PC-3 (cell line): Measurements from ENCODE around the gene VGLL1. TPM values are rescaled to one million over a fixed set of nuclear protein-coding genes. Genes with fewer than 3 reads are reported as not detected.

Experiments
- ATAC-seq: fragments of 200-7000 bp; cut with Tn5 transposase; 2 replicates; pipeline ENCODE4 v1.9.1; 2020; ENCODE audit warnings: mild to moderate bottlenecking, moderate library complexity
- BruUV-seq: library from RNA; stranded (reverse); fragments of 400-500 nt; replicated peaks from 2 replicates; lab custom pipeline; 2021; lab: Mats Ljungman, UMichigan
- CTCF ChIA-PET: fragments of 300-600 bp; sonication (Branson Sonifier 250); formaldehyde crosslinking; loops from one replicate; lab custom pipeline; 2022; ENCODE audit warnings: antibody characterized with exemption; lab: Charles Lee
- POLR2A ChIA-PET: fragments of 300-600 bp; sonication (Branson Sonifier 250); formaldehyde crosslinking; loops from one replicate; lab custom pipeline; 2022; ENCODE audit warnings: antibody characterized with exemption; ENCODE audit not compliant: unreplicated experiment; lab: Charles Lee
- DNase-seq: peaks from one replicate; pipeline ENCODE4 v3.0.0-alpha.2; 2015
- H2AFZ ChIP-seq: fragments of 300-600 bp; sonication (generic); 2 replicates; pipeline ENCODE4 v1.6.0; 2016; ENCODE audit warnings: antibody characterized with exemption, low read length
- H3F3A ChIP-seq: fragments of 300-600 bp; sonication (generic); one replicate; pipeline ENCODE4 v1.6.0; 2017; ENCODE audit warnings: antibody characterized with exemption, low read length, control low read depth, mild to moderate bottlenecking; ENCODE audit not compliant: unreplicated experiment
- H3K27ac ChIP-seq: fragments of 300-600 bp; sonication (generic); 2 replicates; pipeline ENCODE4 v1.5.1; 2016; ENCODE audit warnings: mild to moderate bottlenecking, low read length
- H3K27me3 ChIP-seq: fragments of 300-600 bp; sonication (generic); 2 replicates; pipeline ENCODE4 v1.6.1; 2016; ENCODE audit warnings: low read length, mixed read lengths
- H3K36me3 ChIP-seq: fragments of 300-600 bp; sonication (generic); 2 replicates; pipeline ENCODE4 v1.6.1; 2016; ENCODE audit warnings: low read depth, mixed run types, low read length, mixed read lengths
- H3K4me1 ChIP-seq: fragments of 300-600 bp; sonication (generic); 2 replicates; pipeline ENCODE4 v1.5.1; 2016; ENCODE audit warnings: low read length; ENCODE audit not compliant: insufficient read depth
- H3K4me2 ChIP-seq: fragments of 300-600 bp; sonication (generic); 2 replicates; pipeline ENCODE4 v1.6.0; 2016; ENCODE audit warnings: low read length
- H3K4me3 ChIP-seq: fragments of 300-600 bp; sonication (generic); 2 replicates; pipeline ENCODE4 v1.5.1; 2016; ENCODE audit warnings: mild to moderate bottlenecking, low read length, mixed read lengths
- H3K79me2 ChIP-seq: fragments of 300-600 bp; sonication (generic); 2 replicates; pipeline ENCODE4 v1.6.1; 2017; ENCODE audit warnings: low read length, mixed read lengths
- H3K9ac ChIP-seq: fragments of 300-600 bp; sonication (generic); 2 replicates; pipeline ENCODE4 v1.6.0; 2016; ENCODE audit warnings: mild to moderate bottlenecking, low read length
- H3K9me2 ChIP-seq: fragments of 300-600 bp; sonication (generic); replicated peaks from 2 replicates; pipeline ENCODE4 v1.6.1; 2016; ENCODE audit warnings: mixed run types, low read length, mixed read lengths
- H3K9me3 ChIP-seq: fragments of 300-600 bp; sonication (generic); 2 replicates; pipeline ENCODE4 v1.6.1; 2016; ENCODE audit warnings: low read length, mixed read lengths
- H4K20me1 ChIP-seq: fragments of 300-600 bp; sonication (generic); 2 replicates; pipeline ENCODE4 v1.6.1; 2016; ENCODE audit warnings: low read length, mixed read lengths
- CTCF ChIP-seq: fragments of 300-600 bp; sonication (generic); conservative IDR thresholded peaks from 2 replicates; pipeline ENCODE4 v1.5.1; 2017; ENCODE audit warnings: antibody characterized with exemption, low read depth, mild to moderate bottlenecking, low read length
- EZH2 ChIP-seq: fragments of 300-600 bp; sonication (generic); IDR thresholded peaks from one replicate; pipeline ENCODE4 v1.6.1; 2017; ENCODE audit warnings: antibody characterized with exemption, mild to moderate bottlenecking, low read length; ENCODE audit not compliant: unreplicated experiment
- EZH2phosphoT487 ChIP-seq: fragments of 300-600 bp; sonication (generic); IDR thresholded peaks from 2 replicates; pipeline ENCODE4 v1.6.1; 2018; ENCODE audit warnings: mild to moderate bottlenecking, antibody characterized with exemption, low read length, borderline replicate concordance
- intact Hi-C: fragments of 100-400 bp; cut with micrococcal nuclease; formaldehyde crosslinking; loops from 2 replicates; pipeline ENCODE4 v1.9.0; 2023
- total RNA-seq: library from RNA; depleted of rRNA; stranded (reverse); fragments of >200 nt; gene quantifications from 2 replicates; pipeline ENCODE4 v1.2.3, GENCODE V29; 2014

Gene VGLL1
- total RNA-seq, 1 experiment from 2014 or later: 5.3 TPM

- H3K4me3 ChIP-seq: no peak overlapping the region
- POLR2A ChIA-PET: no interaction called here
- no peaks in the 10 kb centered on the region for H3K79me2 ChIP-seq
- TF ChIP-seq EZH2phosphoT487 (no peak), EZH2 (no peak), CTCF (no peak)
- no peaks in the 10 kb centered on the region for H3K9me3 ChIP-seq
- H3K4me1 ChIP-seq: no peaks in the 10 kb centered on the region
- H4K20me1 ChIP-seq: no peaks in the 10 kb centered on the region
- DNase-seq (no peak), ATAC-seq (no peak)
- H3K36me3 ChIP-seq: no peaks in the 10 kb centered on the region
- no peaks in the 10 kb centered on the region for H3F3A ChIP-seq
- no peaks in the 10 kb centered on the region for H3K27me3 ChIP-seq
- H3K27ac ChIP-seq: no peak overlapping the region
- H2AFZ ChIP-seq: no peak overlapping the region
- H3K9ac ChIP-seq: no peak overlapping the region
- no peaks in the 10 kb centered on the region for H3K9me2 ChIP-seq
- CTCF ChIA-PET: no interaction called here
- no peak overlapping the region for H3K4me2 ChIP-seq
- intact Hi-C loops: no loop called here
- BruUV-seq: no TSS peak
Measured at GRCh38 chrX:136546371-136546781, 14.4 kb downstream of the VGLL1 start.

DNA sequence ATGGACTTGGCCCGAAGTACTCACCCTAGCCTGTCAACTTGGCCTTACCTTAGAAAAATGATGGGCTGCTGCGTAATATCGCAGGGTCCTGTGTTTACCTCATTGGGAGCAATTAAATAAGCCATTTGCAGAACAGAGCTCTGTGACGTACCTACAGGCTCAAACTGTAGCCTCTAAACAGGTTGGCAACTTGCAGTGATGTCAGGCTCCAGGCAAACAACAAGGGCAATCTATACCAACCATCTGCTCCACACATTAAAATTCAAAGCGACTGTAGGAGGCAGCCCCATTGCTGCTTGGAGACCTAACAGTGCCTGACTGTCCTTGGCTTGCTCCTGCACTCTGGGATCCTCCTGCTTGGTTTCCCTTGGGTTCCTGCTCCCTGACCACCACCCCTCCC lies 17.2 kb downstream of the VGLL1 start:
- H3K9me3 ChIP-seq: no peaks in the 10 kb centered on the region
- ChIA-PET CTCF (no interaction called here), POLR2A (no interaction called here)
- H2AFZ ChIP-seq: no peak overlapping the region
- H3K27ac ChIP-seq: no peak overlapping the region
- TF ChIP-seq EZH2phosphoT487: no peak
- TF ChIP-seq CTCF: no peak
- no peak for TF ChIP-seq EZH2
- no peak overlapping the region for H3K4me2 ChIP-seq
- no peaks in the 10 kb centered on the region for H3K36me3 ChIP-seq
- H3F3A ChIP-seq: no peaks in the 10 kb centered on the region
- no peaks in the 10 kb centered on the region for H3K9me2 ChIP-seq
- H3K79me2 ChIP-seq: no peaks in the 10 kb centered on the region
- no TSS peak for BruUV-seq
- H4K20me1 ChIP-seq: no peaks in the 10 kb centered on the region
- H3K9ac ChIP-seq: no peak overlapping the region
- ATAC-seq (no peak), DNase-seq (no peak)
- no peak overlapping the region for H3K4me3 ChIP-seq
- H3K4me1 ChIP-seq: no peaks in the 10 kb centered on the region
- no peaks in the 10 kb centered on the region for H3K27me3 ChIP-seq
- intact Hi-C loops: no loop called here

GRCh38 chrX:136551410-136551809 lies 19.4 kb downstream of the VGLL1 start:
- TF ChIP-seq EZH2phosphoT487 (no peak), EZH2 (no peak), CTCF (no peak)
- ATAC-seq (no peak), DNase-seq (no peak)
- no peaks in the 10 kb centered on the region for H3F3A ChIP-seq
- no peak overlapping the region for H3K4me2 ChIP-seq
- no peak overlapping the region for H3K9ac ChIP-seq
- no peak overlapping the region for H2AFZ ChIP-seq
- H3K27ac ChIP-seq: no peak overlapping the region
- no peaks in the 10 kb centered on the region for H3K79me2 ChIP-seq
- no peaks in the 10 kb centered on the region for H3K4me1 ChIP-seq
- H3K9me2 ChIP-seq: no peaks in the 10 kb centered on the region
- BruUV-seq: no TSS peak
- no peaks in the 10 kb centered on the region for H3K9me3 ChIP-seq
- no peaks in the 10 kb centered on the region for H3K27me3 ChIP-seq
- intact Hi-C loops: no loop called here
- H4K20me1 ChIP-seq: no peaks in the 10 kb centered on the region
- no peak overlapping the region for H3K4me3 ChIP-seq
- CTCF ChIA-PET: interaction anchor here (0.5 kb wide), 1 partner anchor 54 kb away, joined by 12 read pairs; the partner anchor contains the start of gene HTATSF1
- H3K36me3 ChIP-seq: no peaks in the 10 kb centered on the region
- POLR2A ChIA-PET: no interaction called here
